Loucy (cell line): ENCODE data around the gene CHTOP.

ENCODE experiments used
- H2AFZ ChIP-seq: fragments of 200-600 bp; sonication (generic); 2 replicates; pipeline ENCODE4 v1.6.0; 2016; ENCODE audit warnings: antibody characterized with exemption, mild to moderate bottlenecking, low read length, moderate library complexity
- H3F3A ChIP-seq: fragments of 200-600 bp; 2 replicates; pipeline ENCODE4 v1.6.0; 2016; ENCODE audit warnings: antibody characterized with exemption, low read depth, mild to moderate bottlenecking
- H3K27me3 ChIP-seq: fragments of 200-600 bp; sonication (generic); 2 replicates; pipeline ENCODE4 v1.6.1; 2014; ENCODE audit warnings: low read length, mild to moderate bottlenecking; ENCODE audit not compliant: insufficient read depth, poor library complexity, severe bottlenecking
- H3K36me3 ChIP-seq: fragments of 200-600 bp; sonication (generic); 2 replicates; pipeline ENCODE4 v1.6.1; 2016; ENCODE audit warnings: low read length; ENCODE audit not compliant: insufficient read depth
- H3K4me1 ChIP-seq: fragments of 200-600 bp; sonication (generic); 2 replicates; pipeline ENCODE4 v1.5.1; 2014; ENCODE audit warnings: low read length, mild to moderate bottlenecking; ENCODE audit not compliant: insufficient read depth, poor library complexity, severe bottlenecking
- H3K4me2 ChIP-seq: fragments of 200-600 bp; sonication (generic); 2 replicates; pipeline ENCODE4 v1.6.0; 2014; ENCODE audit warnings: antibody characterized with exemption, low read length, low read depth, mild to moderate bottlenecking; ENCODE audit not compliant: poor library complexity, severe bottlenecking
- H3K4me3 ChIP-seq: fragments of 200-600 bp; sonication (generic); 2 replicates; pipeline ENCODE4 v1.5.1; 2014; ENCODE audit warnings: low read length, mild to moderate bottlenecking, mixed read lengths; ENCODE audit not compliant: poor library complexity, severe bottlenecking
- H3K79me2 ChIP-seq: fragments of 200-600 bp; sonication (generic); 2 replicates; pipeline ENCODE4 v1.6.1; 2014; ENCODE audit warnings: low read length; ENCODE audit not compliant: insufficient read depth
- H3K9ac ChIP-seq: fragments of 200-600 bp; sonication (generic); 2 replicates; pipeline ENCODE4 v1.6.0; 2014; ENCODE audit warnings: mild to moderate bottlenecking, low read depth, low read length, moderate library complexity; ENCODE audit not compliant: poor library complexity, severe bottlenecking
- H3K9me2 ChIP-seq: fragments of 200-600 bp; sonication (generic); replicated peaks from 2 replicates; pipeline ENCODE4 v1.6.1; 2016; ENCODE audit warnings: low read depth, low read length, mixed read lengths
- H3K9me3 ChIP-seq: fragments of 200-600 bp; sonication (generic); 2 replicates; pipeline ENCODE4 v1.6.1; 2014; ENCODE audit warnings: mild to moderate bottlenecking, antibody characterized with exemption, low read length, low read depth; ENCODE audit not compliant: insufficient read depth
- H4K20me1 ChIP-seq: fragments of 200-600 bp; sonication (generic); 2 replicates; pipeline ENCODE4 v1.6.0; 2014; ENCODE audit warnings: antibody characterized with exemption, low read length, mild to moderate bottlenecking; ENCODE audit not compliant: insufficient read depth, poor library complexity, severe bottlenecking
- EZH2phosphoT487 ChIP-seq: fragments of 200-600 bp; IDR thresholded peaks from 2 replicates; pipeline ENCODE4 v1.6.1; 2018; ENCODE audit warnings: antibody characterized with exemption, mild to moderate bottlenecking, moderate library complexity, borderline replicate concordance
- TF ChIP-seq, protein P1 (sequence below): fragments of 200-600 bp; sonication (generic); conservative IDR thresholded peaks from 2 replicates; pipeline ENCODE4 v1.5.1; 2014; ENCODE audit warnings: mild to moderate bottlenecking, antibody characterized with exemption, low read length

The CHTOP gene

DNA sequence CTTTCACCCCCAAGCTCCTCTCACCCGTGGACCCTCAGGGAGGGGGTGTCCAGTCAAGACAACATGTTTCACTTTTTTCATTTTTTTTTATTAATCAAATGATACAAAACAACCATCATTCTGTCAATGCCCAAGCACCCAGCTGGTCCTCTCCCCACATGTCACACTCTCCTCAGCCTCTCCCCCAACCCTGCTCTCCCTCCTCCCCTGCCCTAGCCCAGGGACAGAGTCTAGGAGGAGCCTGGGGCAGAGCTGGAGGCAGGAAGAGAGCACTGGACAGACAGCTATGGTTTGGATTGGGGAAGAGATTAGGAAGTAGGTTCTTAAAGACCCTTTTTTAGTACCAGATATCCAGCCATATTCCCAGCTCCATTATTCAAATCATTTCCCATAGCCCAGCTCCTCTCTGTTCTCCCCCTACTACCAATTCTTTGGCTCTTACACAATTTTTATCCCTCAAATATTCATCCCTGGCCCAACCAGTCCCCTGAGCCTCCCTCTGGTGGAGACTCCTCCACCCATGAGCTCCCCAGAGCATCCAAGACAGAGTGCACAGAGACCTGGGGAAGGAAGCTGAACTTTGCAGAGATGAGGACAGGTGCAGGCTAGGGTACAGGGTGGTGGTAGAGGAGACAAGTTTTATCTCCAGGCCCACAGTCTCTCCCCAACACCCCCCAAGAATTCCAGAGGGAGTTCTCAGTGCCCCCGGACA, 19.5 kb upstream of the CHTOP start:
- H3K4me3 ChIP-seq: no peak overlapping the region
- no peaks in the 10 kb centered on the region for H3K9me2 ChIP-seq
- no peaks in the 10 kb centered on the region for H3K27me3 ChIP-seq
- no peaks in the 10 kb centered on the region for H3F3A ChIP-seq
- peaks cover 4% of the 10 kb centered on the region for H3K4me1 ChIP-seq
- no peaks in the 10 kb centered on the region for H3K9me3 ChIP-seq
- H3K36me3 ChIP-seq: no peaks in the 10 kb centered on the region
- H2AFZ ChIP-seq: no peak overlapping the region
- H3K9ac ChIP-seq: no peak overlapping the region
- H3K4me2 ChIP-seq: no peak overlapping the region
- H4K20me1 ChIP-seq: no peaks in the 10 kb centered on the region
- no peak for TF ChIP-seq EZH2phosphoT487
- TF ChIP-seq, protein P1, sequence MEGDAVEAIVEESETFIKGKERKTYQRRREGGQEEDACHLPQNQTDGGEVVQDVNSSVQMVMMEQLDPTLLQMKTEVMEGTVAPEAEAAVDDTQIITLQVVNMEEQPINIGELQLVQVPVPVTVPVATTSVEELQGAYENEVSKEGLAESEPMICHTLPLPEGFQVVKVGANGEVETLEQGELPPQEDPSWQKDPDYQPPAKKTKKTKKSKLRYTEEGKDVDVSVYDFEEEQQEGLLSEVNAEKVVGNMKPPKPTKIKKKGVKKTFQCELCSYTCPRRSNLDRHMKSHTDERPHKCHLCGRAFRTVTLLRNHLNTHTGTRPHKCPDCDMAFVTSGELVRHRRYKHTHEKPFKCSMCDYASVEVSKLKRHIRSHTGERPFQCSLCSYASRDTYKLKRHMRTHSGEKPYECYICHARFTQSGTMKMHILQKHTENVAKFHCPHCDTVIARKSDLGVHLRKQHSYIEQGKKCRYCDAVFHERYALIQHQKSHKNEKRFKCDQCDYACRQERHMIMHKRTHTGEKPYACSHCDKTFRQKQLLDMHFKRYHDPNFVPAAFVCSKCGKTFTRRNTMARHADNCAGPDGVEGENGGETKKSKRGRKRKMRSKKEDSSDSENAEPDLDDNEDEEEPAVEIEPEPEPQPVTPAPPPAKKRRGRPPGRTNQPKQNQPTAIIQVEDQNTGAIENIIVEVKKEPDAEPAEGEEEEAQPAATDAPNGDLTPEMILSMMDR: no peak
- no peaks in the 10 kb centered on the region for H3K79me2 ChIP-seq

DNA sequence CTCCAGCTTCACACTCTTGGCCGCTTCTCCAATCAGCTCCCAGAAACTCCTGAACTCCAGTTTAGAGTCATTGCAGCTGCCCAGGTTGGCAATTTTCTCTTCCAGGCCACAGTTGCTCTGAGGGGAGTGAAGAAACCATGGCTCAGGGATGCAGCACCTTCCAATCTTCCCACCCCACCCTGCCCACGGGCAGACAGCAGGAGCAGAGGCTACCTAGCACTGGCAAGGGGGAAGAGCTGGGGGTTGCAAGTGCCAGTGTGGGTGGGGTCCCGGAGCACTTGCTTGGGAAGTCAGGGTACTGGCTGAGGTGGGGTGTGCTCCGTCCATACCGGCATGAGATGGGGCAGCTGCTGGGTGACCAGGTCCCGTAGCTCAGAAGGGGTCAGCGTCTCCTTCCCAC, 19.0 kb upstream of the CHTOP start:
- Histone ChIP-seq H4K20me1 (no peaks in the 10 kb centered on the region), H3K27me3 (no peaks in the 10 kb centered on the region), H3K36me3 (no peaks in the 10 kb centered on the region), H3K9me2 (no peaks in the 10 kb centered on the region), H2AFZ (no peak overlapping the region), H3K9ac (no peak overlapping the region), H3K4me1 (peaks cover 4% of the 10 kb centered on the region), H3F3A (no peaks in the 10 kb centered on the region), H3K9me3 (no peaks in the 10 kb centered on the region), H3K79me2 (no peaks in the 10 kb centered on the region), H3K4me3 (no peak overlapping the region), H3K4me2 (no peak overlapping the region)
- no peak for TF ChIP-seq EZH2phosphoT487
- TF ChIP-seq, protein P1: no peak

DNA sequence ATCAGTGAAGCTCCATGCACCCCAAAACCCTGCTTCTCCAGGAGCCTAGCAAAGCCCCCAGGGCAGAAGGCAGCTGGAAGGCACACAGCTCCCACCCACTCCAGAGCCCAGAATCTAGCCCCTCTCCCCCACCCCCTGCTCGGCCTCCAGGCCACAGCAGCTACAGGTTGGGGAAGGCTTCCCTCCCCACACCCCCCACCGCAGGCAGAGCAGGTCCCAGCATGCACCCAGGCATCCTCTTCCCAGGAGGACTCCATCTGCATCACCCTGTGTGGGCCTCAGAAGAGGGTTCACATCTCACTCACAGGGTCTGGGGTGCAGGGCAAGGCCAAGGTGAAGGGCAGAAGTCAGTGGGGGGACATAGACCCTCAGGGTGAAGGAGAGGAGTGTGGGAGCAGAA, 18.5 kb upstream of the CHTOP start:
- H3K9me2 ChIP-seq: no peaks in the 10 kb centered on the region
- no peaks in the 10 kb centered on the region for H3K79me2 ChIP-seq
- H3K4me2 ChIP-seq: no peak overlapping the region
- H2AFZ ChIP-seq: no peak overlapping the region
- H3K9ac ChIP-seq: no peak overlapping the region
- H3K9me3 ChIP-seq: no peaks in the 10 kb centered on the region
- H4K20me1 ChIP-seq: no peaks in the 10 kb centered on the region
- TF ChIP-seq EZH2phosphoT487: no peak
- TF ChIP-seq, protein P1: no peak
- H3F3A ChIP-seq: no peaks in the 10 kb centered on the region
- no peaks in the 10 kb centered on the region for H3K36me3 ChIP-seq
- peaks cover 4% of the 10 kb centered on the region for H3K4me1 ChIP-seq
- H3K4me3 ChIP-seq: no peak overlapping the region
- no peaks in the 10 kb centered on the region for H3K27me3 ChIP-seq
